HG03066 (cell line): ENCODE measurements around the gene PTPN14.

Experiments used
- ATAC-seq: cut with Tn5 transposase; IDR thresholded peaks from one replicate; pipeline ENCODE4 v1.9.1; 2021; ENCODE audit warnings: low read depth; ENCODE audit not compliant: unreplicated experiment

PTPN14 gene

GRCh38 chr1:214439352-214440119 is 111.9 kb downstream of the PTPN14 start:
- peak; percentile 90 for ATAC-seq

- no peak for ATAC-seq
Observed at GRCh38 chr1:214438530-214438929, 112.9 kb downstream of the PTPN14 start.

- no peak for ATAC-seq
Observed at GRCh38 chr1:214438075-214438474, 113.3 kb downstream of the PTPN14 start.

- no peak for ATAC-seq
Observed at GRCh38 chr1:214435867-214436266, 115.5 kb downstream of the PTPN14 start.

DNA sequence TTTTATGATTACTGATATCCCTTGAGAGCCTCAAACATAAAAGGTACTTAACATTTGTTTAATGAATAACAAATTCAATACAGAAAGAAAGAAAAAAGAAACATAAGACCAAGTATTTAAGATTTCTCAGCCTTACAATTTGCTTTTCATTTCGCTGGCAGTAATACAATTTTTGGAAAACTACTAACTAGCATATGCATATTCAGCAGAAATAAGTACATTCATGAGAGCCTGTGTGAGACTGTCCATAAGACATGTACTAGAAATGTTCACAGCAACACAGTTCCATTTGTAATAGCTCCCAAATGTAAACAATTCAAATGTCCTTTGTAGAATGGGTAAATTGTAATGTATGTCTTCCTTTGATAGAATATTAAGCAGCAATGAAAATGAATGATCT is 119.2 kb downstream of the PTPN14 start:
- ATAC-seq, result no peak

DNA sequence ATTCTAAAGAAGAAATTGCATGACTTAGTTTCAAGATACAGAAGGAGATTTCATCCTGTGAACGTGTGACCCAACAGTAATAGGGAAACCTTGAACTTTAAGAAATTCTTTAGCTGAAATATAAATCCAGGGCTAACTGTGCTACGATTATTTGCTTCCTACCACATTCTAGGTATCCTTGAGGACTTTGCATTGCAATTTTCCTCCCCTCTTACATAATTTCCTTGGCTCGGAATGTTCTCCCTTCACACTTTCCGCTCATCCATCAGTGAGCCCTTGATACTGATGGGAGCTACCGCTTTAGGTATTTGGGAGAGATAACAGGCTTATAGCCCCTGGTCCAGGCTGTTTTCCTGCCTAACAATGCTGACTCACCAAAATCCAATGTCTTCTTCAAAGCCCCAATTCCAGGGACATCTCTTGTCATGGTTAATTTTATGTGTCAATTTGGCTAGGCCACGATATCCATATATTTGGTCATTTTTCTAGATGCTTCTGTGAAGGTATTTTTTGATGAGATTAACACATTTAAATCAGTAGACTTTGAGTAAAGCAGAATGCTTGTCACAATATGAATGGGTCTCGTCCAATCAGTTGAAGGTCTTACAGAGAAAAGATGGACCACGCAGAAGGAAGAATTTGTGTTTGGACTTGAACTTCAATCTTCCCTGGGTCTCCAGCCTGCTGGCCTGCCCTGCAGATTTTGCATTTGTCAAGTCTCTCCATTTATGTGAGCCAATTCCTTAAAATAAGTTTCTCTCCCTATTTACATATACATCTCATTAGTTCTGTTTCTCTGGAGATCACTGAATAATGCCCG is 121.2 kb downstream of the PTPN14 start:
- ATAC-seq, result no peak

- ATAC-seq, result peak; percentile 94
Observed at GRCh38 chr1:214427871-214428277, 123.5 kb downstream of the PTPN14 start.

GRCh38 chr1:214426426-214426812 is 125.0 kb downstream of the PTPN14 start:
- ATAC-seq, result no peak

DNA sequence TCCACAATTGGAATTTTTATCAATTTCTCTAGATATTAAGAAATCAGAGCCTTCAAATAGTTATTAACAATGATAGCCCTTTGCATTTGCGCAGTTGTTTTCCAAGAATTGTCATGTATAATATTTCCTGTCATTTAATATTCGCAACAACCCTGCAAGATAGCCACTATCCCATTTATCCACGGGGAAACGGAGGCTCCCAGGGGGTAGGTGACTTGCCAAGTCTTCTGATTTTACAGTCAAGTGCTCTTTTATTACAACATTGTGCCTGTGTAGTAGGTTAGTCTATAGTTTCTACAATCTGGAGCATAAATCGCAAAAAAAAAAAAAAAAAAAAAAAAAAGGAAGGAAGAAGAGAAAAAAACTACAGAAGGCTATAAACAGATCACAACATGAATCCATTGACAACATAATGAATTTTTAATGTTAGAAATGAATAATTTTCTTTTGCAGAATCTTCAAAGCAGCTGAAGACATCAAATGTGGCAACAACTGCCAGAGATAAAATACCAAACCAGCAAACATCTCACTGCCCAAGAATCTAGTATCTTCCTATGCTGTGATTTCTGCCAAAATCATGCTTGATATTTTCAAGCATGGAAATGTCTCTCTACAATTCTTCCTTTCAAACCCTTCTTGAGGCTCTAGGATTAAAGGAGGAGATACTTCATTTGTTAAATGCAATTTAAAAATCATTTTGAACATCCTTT is 125.5 kb downstream of the PTPN14 start:
- ATAC-seq, result no peak

DNA sequence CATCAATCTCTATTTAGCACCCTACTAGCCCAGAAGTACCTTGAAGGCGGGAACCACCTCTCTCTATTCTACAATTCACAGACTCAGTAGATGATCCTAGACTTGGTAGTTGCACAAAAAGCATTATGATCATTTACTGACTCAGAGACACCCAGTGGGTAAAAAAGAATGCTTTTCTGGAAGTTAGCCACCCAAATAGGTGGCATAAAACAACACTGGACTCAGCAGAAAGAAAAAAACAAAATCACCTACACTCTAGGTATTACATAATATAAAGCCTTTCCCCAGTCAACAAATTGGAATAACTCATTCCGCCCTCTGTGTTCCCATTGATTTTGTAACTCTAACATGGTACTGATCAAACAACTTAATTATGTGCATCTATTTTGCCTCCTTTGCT is 126.3 kb downstream of the PTPN14 start:
- ATAC-seq, result no peak

GRCh38 chr1:214423045-214423444 is 128.4 kb downstream of the PTPN14 start:
- no peak for ATAC-seq

DNA sequence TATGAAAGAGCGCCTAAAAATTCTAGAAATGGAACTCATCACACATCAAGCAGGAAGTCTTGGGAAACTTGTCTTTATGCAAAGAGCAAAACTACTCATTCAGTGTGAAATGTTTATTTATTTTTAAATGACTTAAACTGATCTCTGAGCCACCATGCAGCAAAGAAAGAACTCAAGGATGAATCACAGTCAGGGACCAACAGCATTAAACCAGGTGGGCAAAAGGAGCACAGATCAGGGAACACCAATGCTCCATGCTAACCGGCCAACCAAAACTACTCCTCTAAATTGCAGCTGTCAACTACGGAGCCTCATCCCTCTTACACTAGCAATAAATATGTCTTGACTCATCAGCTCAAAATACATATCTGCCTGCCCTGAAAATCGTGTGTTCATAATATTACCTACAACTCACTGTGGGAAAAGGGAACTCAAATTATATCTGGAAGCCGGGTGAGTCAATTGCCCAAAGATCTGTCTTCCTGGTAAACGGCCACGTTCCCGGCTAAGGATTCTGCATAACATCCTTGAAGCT is 129.2 kb downstream of the PTPN14 start:
- ATAC-seq, result no peak

GRCh38 chr1:214420833-214421232 is 130.6 kb downstream of the PTPN14 start:
- no peak for ATAC-seq

DNA sequence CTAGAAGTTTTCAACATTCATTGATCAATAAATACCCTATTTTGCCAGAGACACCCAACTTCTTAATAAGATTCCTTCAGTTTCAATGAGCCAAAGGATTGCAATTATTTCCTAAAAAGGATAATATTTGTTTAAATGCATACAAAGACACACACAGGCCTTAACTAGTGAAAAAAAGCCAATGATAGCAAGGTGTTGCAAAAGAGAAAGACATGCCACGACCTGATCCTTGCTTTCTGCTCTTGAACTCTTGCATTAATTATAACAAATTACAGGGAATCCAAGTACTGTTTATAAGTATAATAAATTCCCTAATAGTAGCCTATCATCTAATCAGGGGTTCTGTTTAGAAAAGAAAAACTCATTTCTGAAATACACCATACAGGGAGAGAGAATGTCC is 131.1 kb downstream of the PTPN14 start:
- ATAC-seq, result no peak

DNA sequence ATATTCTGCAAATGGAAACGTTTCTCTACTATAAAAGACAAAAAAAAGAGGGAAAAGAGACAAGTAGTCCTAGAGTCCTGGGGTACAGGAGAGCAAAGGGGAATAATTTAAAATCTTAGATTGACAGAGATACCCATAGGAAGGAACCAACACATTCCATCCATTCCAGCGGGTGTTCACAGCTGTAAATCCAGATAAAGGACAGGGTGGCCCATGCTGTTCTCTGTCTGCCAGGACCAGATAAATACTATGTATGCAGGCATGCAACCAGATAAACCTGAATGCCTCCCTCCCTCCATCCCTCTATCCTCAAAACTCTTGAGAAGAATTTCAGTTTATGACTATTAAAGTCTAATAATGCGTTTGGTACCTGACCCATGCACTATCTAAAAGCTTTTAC is 131.8 kb downstream of the PTPN14 start:
- ATAC-seq, result no peak

- ATAC-seq, result no peak
Observed at GRCh38 chr1:214418391-214418790, 133.0 kb downstream of the PTPN14 start.

DNA sequence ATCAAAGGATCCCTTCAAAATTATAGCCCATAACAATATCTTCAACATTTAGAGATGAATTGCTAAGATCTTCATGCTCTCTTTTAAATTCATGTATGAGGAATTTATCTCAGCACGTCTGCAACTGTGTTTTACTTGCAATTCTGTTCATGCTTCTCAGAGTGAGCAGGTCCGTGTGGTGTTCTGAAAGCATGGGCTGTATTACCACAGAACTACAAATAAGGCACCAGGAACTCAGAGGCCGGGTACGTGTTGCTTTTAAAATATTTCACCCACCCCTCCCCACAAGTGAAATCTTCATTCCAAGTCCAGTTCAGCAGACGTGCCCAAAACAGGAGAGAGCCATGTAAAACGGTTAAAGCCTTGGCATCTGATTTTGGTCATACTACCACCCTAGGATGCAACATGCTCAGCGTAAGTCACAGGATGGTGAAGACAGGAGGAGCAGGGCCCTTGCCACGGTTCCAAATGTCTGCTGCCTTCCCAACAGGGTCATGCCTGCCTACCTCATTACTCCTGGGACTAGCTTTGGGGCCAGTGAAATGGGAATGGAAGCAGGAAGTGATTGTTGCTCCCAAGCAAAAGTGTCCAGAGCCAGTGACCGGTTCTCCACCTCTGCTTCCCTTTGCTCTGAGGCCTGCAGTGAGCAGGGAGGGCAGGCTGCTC is 133.7 kb downstream of the PTPN14 start:
- no peak for ATAC-seq

GRCh38 chr1:214416858-214417257 is 134.5 kb downstream of the PTPN14 start:
- no peak for ATAC-seq

DNA sequence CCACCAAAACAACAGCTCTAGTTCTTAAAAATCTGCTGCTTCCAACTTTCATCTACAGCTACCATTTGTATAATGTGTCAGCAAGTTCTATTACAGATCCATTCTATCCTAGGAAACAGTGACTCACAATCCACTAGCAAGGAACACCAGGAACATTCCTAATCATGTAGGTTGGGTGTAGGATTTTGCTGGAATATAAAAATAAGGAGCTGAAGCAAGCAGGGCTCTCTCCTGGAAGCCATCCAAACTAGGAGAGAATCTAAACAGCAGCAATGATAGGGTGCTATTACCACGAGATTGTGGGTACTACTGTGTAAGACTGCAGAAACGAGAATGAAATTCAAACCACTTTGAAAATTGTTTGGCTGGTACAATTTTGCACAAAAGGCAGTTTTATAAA is 135.0 kb downstream of the PTPN14 start:
- ATAC-seq, result no peak

DNA sequence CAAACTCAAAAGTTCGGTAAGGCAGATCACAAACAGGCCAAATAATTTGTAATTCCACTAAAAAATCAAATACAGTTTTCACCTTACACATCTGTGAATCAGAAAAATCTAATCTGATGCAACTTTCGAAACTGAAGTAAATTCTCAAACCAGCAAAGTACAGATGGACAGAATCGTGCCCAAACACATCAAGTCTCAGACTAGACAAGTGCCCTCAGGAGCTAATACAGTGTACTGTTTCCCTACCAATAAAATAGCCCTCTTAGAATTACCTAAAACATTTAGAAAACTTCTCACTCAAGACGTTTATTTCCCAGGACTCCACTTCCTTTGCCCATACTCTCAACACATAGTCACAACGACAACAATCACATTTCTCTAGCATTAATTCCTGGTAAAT is 136.3 kb downstream of the PTPN14 start:
- no peak for ATAC-seq

- no peak for ATAC-seq
Observed at GRCh38 chr1:214414691-214415090, 136.7 kb downstream of the PTPN14 start.
